PC-9 (cell line): Measurements from ENCODE around the gene HSPG2. TPM values are rescaled to one million over a fixed set of nuclear protein-coding genes. Genes with fewer than 3 reads are reported as not detected.

Experiments used
- BruUV-seq: library from RNA; stranded (reverse); fragments of 400-500 nt; replicated peaks from 2 replicates; lab custom pipeline; 2021; lab: Mats Ljungman, UMichigan
- CTCF ChIA-PET: fragments of 300-600 bp; sonication (Branson Sonifier 250); formaldehyde crosslinking; loops from one replicate; lab custom pipeline; 2022; ENCODE audit warnings: antibody characterized with exemption; lab: Charles Lee
- POLR2A ChIA-PET: fragments of 300-600 bp; sonication (Branson Sonifier 250); formaldehyde crosslinking; loops from one replicate; lab custom pipeline; 2022; ENCODE audit warnings: antibody characterized with exemption; ENCODE audit not compliant: unreplicated experiment; lab: Charles Lee
- DNase-seq, 2 experiments: peaks; one replicate each; pipeline versions ENCODE4 v3.0.0 to v3.0.0-alpha.2; 2015 to 2022; ENCODE audit warnings: mixed read lengths in 1 of 2
- H2AFZ ChIP-seq: fragments of 200-600 bp; sonication (generic); 2 replicates; pipeline ENCODE4 v1.8.1; 2017; ENCODE audit warnings: antibody characterized with exemption
- H3F3A ChIP-seq: fragments of 200-600 bp; sonication (generic); 2 replicates; pipeline ENCODE4 v1.8.1; 2017; ENCODE audit warnings: antibody characterized with exemption, mild to moderate bottlenecking, low read depth; ENCODE audit not compliant: insufficient read depth
- H3K27ac ChIP-seq: fragments of 200-600 bp; sonication (generic); 2 replicates; pipeline ENCODE4 v1.6.1; 2016; ENCODE audit warnings: mixed run types
- H3K27me3 ChIP-seq: fragments of 200-600 bp; sonication (generic); 2 replicates; pipeline ENCODE4 v1.6.1; 2016; ENCODE audit warnings: low read depth, mixed run types; ENCODE audit not compliant: insufficient read depth
- H3K36me3 ChIP-seq: fragments of 200-600 bp; sonication (generic); 2 replicates; pipeline ENCODE4 v1.6.1; 2016; ENCODE audit warnings: low read depth, mixed run types
- H3K4me1 ChIP-seq: fragments of 200-600 bp; sonication (generic); replicated peaks from 2 replicates; pipeline ENCODE4 v1.6.1; 2016; ENCODE audit warnings: mixed run types; ENCODE audit not compliant: insufficient read depth
- H3K4me2 ChIP-seq: fragments of 200-600 bp; sonication (generic); 2 replicates; pipeline ENCODE4 v1.6.1; 2017; ENCODE audit warnings: mixed run types
- H3K4me3 ChIP-seq: fragments of 200-600 bp; sonication (generic); 2 replicates; pipeline ENCODE4 v1.6.1; 2016; ENCODE audit warnings: mixed run types
- H3K79me2 ChIP-seq: fragments of 200-600 bp; sonication (generic); 2 replicates; pipeline ENCODE4 v1.6.1; 2017; ENCODE audit warnings: low read depth, mixed run types
- H3K9me2 ChIP-seq: fragments of 200-600 bp; sonication (generic); 2 replicates; pipeline ENCODE4 v1.8.1; 2017; ENCODE audit warnings: mild to moderate bottlenecking; ENCODE audit not compliant: insufficient read depth
- H3K9me3 ChIP-seq: fragments of 200-600 bp; sonication (generic); 2 replicates; pipeline ENCODE4 v1.8.1; 2016; ENCODE audit warnings: low read depth; ENCODE audit not compliant: insufficient read depth
- H4K20me1 ChIP-seq: fragments of 200-600 bp; sonication (generic); 2 replicates; pipeline ENCODE4 v1.8.1; 2017; ENCODE audit not compliant: insufficient read depth
- EZH2 ChIP-seq: fragments of 200-600 bp; sonication (generic); IDR thresholded peaks from 2 replicates; pipeline ENCODE4 v1.8.0; 2017; ENCODE audit warnings: antibody characterized with exemption, low read depth
- intact Hi-C: fragments of 100-400 bp; cut with micrococcal nuclease; formaldehyde crosslinking; loops from one replicate; pipeline ENCODE4 v1.10.0; 2022; ENCODE audit not compliant: unreplicated experiment
- total RNA-seq: library from RNA; stranded (reverse); gene quantifications from 2 replicates; pipeline ENCODE4 v1.2.3, GENCODE V29; 2021
- TF ChIP-seq, protein P1 (sequence below): fragments of 200-600 bp; sonication (generic); conservative IDR thresholded peaks from 2 replicates; pipeline ENCODE4 v1.6.1; 2017; ENCODE audit warnings: mixed run types, antibody characterized with exemption, mild to moderate bottlenecking, moderate library complexity

HSPG2 gene
- total RNA-seq, 1 experiment from 2014 or later = 126 TPM

DNA sequence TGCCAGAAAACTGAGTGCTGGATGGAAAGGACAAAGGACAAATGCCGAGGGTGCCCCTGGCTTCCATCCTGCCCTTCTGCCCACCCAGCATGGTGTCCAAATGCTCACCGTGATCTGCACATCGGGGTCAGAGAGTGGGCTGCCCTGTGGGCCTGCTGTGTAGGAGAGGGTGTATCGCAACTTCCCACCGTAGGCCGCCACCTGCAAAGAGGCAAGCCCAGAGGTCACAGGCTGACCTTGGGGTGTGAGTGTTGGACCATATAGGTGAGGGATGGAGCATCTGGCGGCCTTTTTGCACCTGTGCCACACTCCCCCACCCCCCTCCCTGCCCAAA is 71.5 kb downstream of the HSPG2 start:
- CTCF ChIA-PET = interaction anchor here (0.7 kb wide), 1 partner anchor 107 kb away, joined by 4 read pairs; no protein-coding TSS in a partner anchor
- DNase-seq = no peak
- H3K27me3 ChIP-seq = no peaks in the 10 kb centered on the region
- no peak for TF ChIP-seq EZH2
- TF ChIP-seq, protein P1, sequence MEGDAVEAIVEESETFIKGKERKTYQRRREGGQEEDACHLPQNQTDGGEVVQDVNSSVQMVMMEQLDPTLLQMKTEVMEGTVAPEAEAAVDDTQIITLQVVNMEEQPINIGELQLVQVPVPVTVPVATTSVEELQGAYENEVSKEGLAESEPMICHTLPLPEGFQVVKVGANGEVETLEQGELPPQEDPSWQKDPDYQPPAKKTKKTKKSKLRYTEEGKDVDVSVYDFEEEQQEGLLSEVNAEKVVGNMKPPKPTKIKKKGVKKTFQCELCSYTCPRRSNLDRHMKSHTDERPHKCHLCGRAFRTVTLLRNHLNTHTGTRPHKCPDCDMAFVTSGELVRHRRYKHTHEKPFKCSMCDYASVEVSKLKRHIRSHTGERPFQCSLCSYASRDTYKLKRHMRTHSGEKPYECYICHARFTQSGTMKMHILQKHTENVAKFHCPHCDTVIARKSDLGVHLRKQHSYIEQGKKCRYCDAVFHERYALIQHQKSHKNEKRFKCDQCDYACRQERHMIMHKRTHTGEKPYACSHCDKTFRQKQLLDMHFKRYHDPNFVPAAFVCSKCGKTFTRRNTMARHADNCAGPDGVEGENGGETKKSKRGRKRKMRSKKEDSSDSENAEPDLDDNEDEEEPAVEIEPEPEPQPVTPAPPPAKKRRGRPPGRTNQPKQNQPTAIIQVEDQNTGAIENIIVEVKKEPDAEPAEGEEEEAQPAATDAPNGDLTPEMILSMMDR = no peak
- no peaks in the 10 kb centered on the region for H3K79me2 ChIP-seq
- H4K20me1 ChIP-seq = no peaks in the 10 kb centered on the region
- H3K9me2 ChIP-seq = no peaks in the 10 kb centered on the region
- POLR2A ChIA-PET = no interaction called here
- no peak overlapping the region for H3K27ac ChIP-seq
- no peak overlapping the region for H2AFZ ChIP-seq
- H3K4me2 ChIP-seq = no peak overlapping the region
- H3F3A ChIP-seq = peaks cover 18% of the 10 kb centered on the region
- peaks cover 28% of the 10 kb centered on the region for H3K4me1 ChIP-seq
- no TSS peak for BruUV-seq
- no peaks in the 10 kb centered on the region for H3K36me3 ChIP-seq
- no peak overlapping the region for H3K4me3 ChIP-seq
- no peaks in the 10 kb centered on the region for H3K9me3 ChIP-seq
- intact Hi-C loops = no loop called here

DNA sequence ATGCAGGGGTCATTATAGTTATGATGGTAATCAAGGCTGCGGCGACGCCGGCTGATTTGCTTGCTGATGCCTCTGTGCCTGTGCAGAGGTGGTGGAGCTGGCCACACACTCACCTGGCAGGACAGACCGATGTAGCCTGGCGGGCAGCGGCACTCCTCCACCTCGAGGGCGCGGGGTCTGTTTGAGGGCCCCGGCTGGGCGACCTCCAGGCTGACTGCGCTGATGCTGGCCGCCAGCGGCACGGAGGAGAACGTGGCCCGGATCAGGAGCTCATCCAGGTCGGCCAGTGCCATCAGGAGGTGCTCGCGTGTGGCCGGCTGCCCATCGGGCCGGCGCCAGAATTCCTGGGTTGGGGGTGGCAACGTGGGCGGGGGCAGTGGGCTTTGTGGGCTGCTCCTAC is 72.4 kb downstream of the HSPG2 start:
- no TSS peak for BruUV-seq
- no peak overlapping the region for H3K27ac ChIP-seq
- H3K4me1 ChIP-seq = peaks cover 19% of the 10 kb centered on the region
- no peaks in the 10 kb centered on the region for H3K79me2 ChIP-seq
- no peak overlapping the region for H3K4me3 ChIP-seq
- TF ChIP-seq, protein P1 = no peak
- TF ChIP-seq EZH2 = no peak
- no peaks in the 10 kb centered on the region for H3K27me3 ChIP-seq
- peaks cover 18% of the 10 kb centered on the region for H3F3A ChIP-seq
- no peak overlapping the region for H2AFZ ChIP-seq
- intact Hi-C loops = no loop called here
- DNase-seq = no peak
- no peaks in the 10 kb centered on the region for H3K9me2 ChIP-seq
- no peaks in the 10 kb centered on the region for H3K9me3 ChIP-seq
- POLR2A ChIA-PET = no interaction called here
- H3K36me3 ChIP-seq = no peaks in the 10 kb centered on the region
- no peaks in the 10 kb centered on the region for H4K20me1 ChIP-seq
- no peak overlapping the region for H3K4me2 ChIP-seq
- CTCF ChIA-PET = no interaction called here

DNA sequence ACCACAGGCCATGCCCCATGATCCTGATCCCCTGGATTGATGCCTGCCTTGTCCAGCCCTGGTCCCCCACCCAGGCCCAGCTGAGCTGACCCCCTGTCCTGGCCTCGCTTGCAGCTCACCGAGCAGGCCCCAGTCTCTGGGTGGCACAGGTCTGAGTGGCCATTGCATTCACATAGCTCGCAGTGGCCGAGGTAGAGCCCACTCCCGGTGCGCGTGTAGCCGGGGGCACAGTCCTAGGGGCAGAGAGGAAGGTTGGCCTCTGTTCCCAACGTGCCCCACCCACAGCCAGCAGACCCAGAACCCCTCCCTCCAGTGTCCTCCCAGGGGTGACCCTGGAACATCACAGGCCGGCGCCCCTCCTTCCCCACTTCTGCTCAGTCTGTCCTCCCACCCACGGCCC is 73.1 kb downstream of the HSPG2 start:
- Histone ChIP-seq H3K36me3 (no peaks in the 10 kb centered on the region), H4K20me1 (no peaks in the 10 kb centered on the region), H3K4me3 (no peak overlapping the region), H3K79me2 (no peaks in the 10 kb centered on the region), H3K27me3 (no peaks in the 10 kb centered on the region), H3F3A (peaks cover 13% of the 10 kb centered on the region; the same call in 1 of the 2 replicates), H3K27ac (no peak overlapping the region), H3K4me1 (peaks cover 12% of the 10 kb centered on the region), H3K9me2 (no peaks in the 10 kb centered on the region), H3K4me2 (no peak overlapping the region), H3K9me3 (no peaks in the 10 kb centered on the region), H2AFZ (no peak overlapping the region)
- TF ChIP-seq, protein P1 = no peak
- TF ChIP-seq EZH2 = no peak
- ChIA-PET POLR2A (no interaction called here), CTCF (no interaction called here)
- DNase-seq = no peak
- no TSS peak for BruUV-seq
- intact Hi-C loops = loop anchor here (2.0 kb wide), 1 partner anchor 33 kb away; no protein-coding TSS in a partner anchor
